GM23338 (cell line): ENCODE measurements around the gene PLXNA2. TPM values are rescaled to one million over a fixed set of nuclear protein-coding genes. Genes with fewer than 3 reads are reported as not detected.

Experiments used
- ATAC-seq: fragments of 200-7000 bp; cut with Tn5 transposase; 3 replicates; pipeline ENCODE4 v1.9.1; 2020
- DNase-seq: peaks from one replicate; pipeline ENCODE4 v3.0.0-alpha.2; 2015; ENCODE audit warnings: low spot score
- H2AFZ ChIP-seq: fragments of 200-600 bp; sonication (generic); 2 replicates; pipeline ENCODE4 v1.8.0; 2016; ENCODE audit warnings: antibody characterized with exemption, mild to moderate bottlenecking, moderate library complexity
- H3F3A ChIP-seq: fragments of 200-600 bp; sonication (generic); replicated peaks from 2 replicates; pipeline ENCODE4 v1.8.0; 2017; ENCODE audit warnings: antibody characterized with exemption, mixed run types, low read depth
- H3K27ac ChIP-seq: fragments of 200-600 bp; sonication (generic); 2 replicates; pipeline ENCODE4 v1.6.1; 2016; ENCODE audit warnings: low read depth
- H3K27me3 ChIP-seq: fragments of 200-600 bp; sonication (generic); 2 replicates; pipeline ENCODE4 v1.8.0; 2016; ENCODE audit warnings: mild to moderate bottlenecking, mixed run types, moderate library complexity; ENCODE audit not compliant: insufficient read depth
- H3K36me3 ChIP-seq: fragments of 200-600 bp; sonication (generic); 2 replicates; pipeline ENCODE4 v1.8.0; 2016; ENCODE audit warnings: mild to moderate bottlenecking; ENCODE audit not compliant: insufficient read depth
- H3K4me1 ChIP-seq: fragments of 200-600 bp; sonication (generic); 2 replicates; pipeline ENCODE4 v1.8.0; 2016; ENCODE audit warnings: mild to moderate bottlenecking, moderate library complexity; ENCODE audit not compliant: insufficient read depth
- H3K4me2 ChIP-seq: fragments of 200-600 bp; sonication (generic); 2 replicates; pipeline ENCODE4 v1.7.1; 2017; ENCODE audit warnings: mixed run types
- H3K4me3 ChIP-seq: fragments of 200-600 bp; sonication (generic); 2 replicates; pipeline ENCODE4 v1.6.1; 2016; ENCODE audit warnings: mixed run types
- H3K79me2 ChIP-seq: fragments of 200-600 bp; sonication (generic); replicated peaks from 2 replicates; pipeline ENCODE4 v1.8.0; 2017; ENCODE audit warnings: mild to moderate bottlenecking; ENCODE audit not compliant: insufficient read depth
- H3K9me2 ChIP-seq: fragments of 200-600 bp; sonication (generic); 2 replicates; pipeline ENCODE4 v1.8.0; 2017; ENCODE audit not compliant: insufficient read depth
- H4K20me1 ChIP-seq: fragments of 200-600 bp; sonication (generic); replicated peaks from 2 replicates; pipeline ENCODE4 v1.8.0; 2017; ENCODE audit warnings: mild to moderate bottlenecking; ENCODE audit not compliant: insufficient read depth
- H3K27ac Mint-ChIP-seq: 2 replicates; pipeline ENCODE4 v1.8.0; 2020; ENCODE audit warnings: inconsistent platforms, mild to moderate bottlenecking, moderate library complexity, mixed read lengths
- H3K27me3 Mint-ChIP-seq: 3 replicates; pipeline ENCODE4 v1.8.0; 2022; ENCODE audit warnings: low read depth, mild to moderate bottlenecking, moderate library complexity, mixed read lengths, inconsistent platforms; ENCODE audit not compliant: insufficient read depth, poor library complexity
- H3K36me3 Mint-ChIP-seq: 3 replicates; pipeline ENCODE4 v1.8.0; 2021; ENCODE audit warnings: low read depth, mild to moderate bottlenecking, inconsistent platforms, moderate library complexity, mixed read lengths
- H3K4me1 Mint-ChIP-seq: 3 replicates; pipeline ENCODE4 v1.8.0; 2020; ENCODE audit warnings: mild to moderate bottlenecking, inconsistent platforms, mixed read lengths
- H3K4me3 Mint-ChIP-seq: 3 replicates; pipeline ENCODE4 v1.8.0; 2021; ENCODE audit warnings: moderate library complexity, mild to moderate bottlenecking, inconsistent platforms, mixed read lengths
- H3K9me3 Mint-ChIP-seq: 3 replicates; pipeline ENCODE4 v1.8.0; 2020; ENCODE audit warnings: moderate library complexity, mild to moderate bottlenecking, inconsistent platforms, mixed read lengths
- ETS1 ChIP-seq: IDR thresholded peaks from 2 replicates; pipeline ENCODE4 v1.6.1; 2016; ENCODE audit warnings: antibody characterized with exemption
- JUNB ChIP-seq: IDR thresholded peaks from one replicate; pipeline ENCODE4 v1.6.1; 2016; ENCODE audit warnings: antibody characterized with exemption; ENCODE audit not compliant: unreplicated experiment
- STAT1 ChIP-seq: IDR thresholded peaks from one replicate; pipeline ENCODE4 v1.6.1; 2016; ENCODE audit warnings: antibody characterized with exemption; ENCODE audit not compliant: unreplicated experiment
- ZNF331 ChIP-seq: fragments of 250-450 bp; sonication (Bioruptor Pico); IDR thresholded peaks from 2 replicates; pipeline ENCODE4 v1.5.0; 2020; ENCODE audit warnings: low read depth, mild to moderate bottlenecking, moderate library complexity
- ZNF462 ChIP-seq: fragments of 250-450 bp; sonication (Bioruptor Pico); IDR thresholded peaks from 2 replicates; pipeline ENCODE4 v1.5.0; 2020; ENCODE audit warnings: mild to moderate bottlenecking, moderate library complexity
- polyA plus RNA-seq: library from polyadenylated mRNA; unstranded; fragments of >200 nt; fragmentation: Nextera tagmentation; extraction: Ambion mirVana; gene quantifications from 2 replicates; pipeline ENCODE4 v1.2.1, GENCODE V29; 2016
- total RNA-seq: library from RNA; depleted of rRNA; stranded (reverse); fragments of >200 nt; shearing (Covaris generic); gene quantifications from 2 replicates; pipeline ENCODE4 v1.2.3, GENCODE V29; 2014
- TF ChIP-seq, protein P1 (sequence below), 2 experiments: fragments of 200-600 bp in 1 of 2; sonication (generic) in 1 of 2; conservative IDR thresholded peaks; 2 replicates each; pipeline versions ENCODE4 v1.5.1 to v1.6.1; 2016 to 2017; ENCODE audit warnings: antibody characterized with exemption in 2 of 2, low read depth in 2 of 2, mild to moderate bottlenecking in 2 of 2, moderate library complexity in 1 of 2

The PLXNA2 gene
- total and polyA plus RNA-seq, 2 experiments from 2014 or later: 0.40 to 1.8 TPM

DNA sequence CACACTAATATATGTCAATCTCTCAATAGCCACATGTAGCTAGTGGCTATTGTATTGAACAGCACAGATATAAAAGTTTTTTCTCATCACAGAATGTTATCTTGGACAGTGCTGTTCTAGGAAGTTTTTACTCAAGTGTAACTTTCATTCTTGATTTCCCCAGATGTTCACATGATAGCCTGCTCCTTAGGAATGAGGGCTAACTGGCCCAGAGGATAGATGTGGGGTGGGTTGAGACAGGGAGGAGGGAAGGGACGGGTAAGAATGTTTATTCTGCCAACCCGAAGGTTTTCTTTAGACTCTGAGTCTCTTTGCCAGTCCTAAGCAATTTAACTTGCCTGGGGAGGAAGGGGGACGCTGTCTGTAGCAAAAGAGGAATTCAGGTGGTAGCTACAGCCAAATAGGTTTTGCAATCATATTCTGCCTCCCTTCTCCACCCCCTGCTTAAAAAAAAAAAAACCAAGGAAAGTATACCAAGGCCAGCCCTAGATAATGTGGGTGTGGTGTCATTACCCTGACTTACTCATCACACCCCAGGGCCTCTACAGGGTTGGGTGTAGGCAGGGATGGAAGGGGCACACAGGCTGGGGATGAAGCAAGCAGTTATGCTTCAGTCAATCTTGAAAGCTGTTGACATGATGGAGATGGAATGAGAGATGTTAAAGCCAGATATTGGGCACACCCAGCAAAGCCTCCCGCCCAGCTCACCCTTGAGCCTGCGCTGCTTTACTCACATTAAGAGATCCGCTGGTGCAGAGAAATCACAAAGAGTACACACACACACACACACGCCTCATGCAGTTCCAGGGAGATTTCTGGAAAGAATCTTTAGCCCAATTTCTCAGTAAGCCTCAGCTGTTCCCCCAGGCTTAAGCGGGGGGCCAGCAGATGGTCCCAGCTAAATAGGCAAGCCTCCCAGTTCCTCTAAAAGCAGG lies 59.9 kb downstream of the PLXNA2 start:
- H3F3A ChIP-seq: no peaks in the 10 kb centered on the region
- TF ChIP-seq, protein P1, sequence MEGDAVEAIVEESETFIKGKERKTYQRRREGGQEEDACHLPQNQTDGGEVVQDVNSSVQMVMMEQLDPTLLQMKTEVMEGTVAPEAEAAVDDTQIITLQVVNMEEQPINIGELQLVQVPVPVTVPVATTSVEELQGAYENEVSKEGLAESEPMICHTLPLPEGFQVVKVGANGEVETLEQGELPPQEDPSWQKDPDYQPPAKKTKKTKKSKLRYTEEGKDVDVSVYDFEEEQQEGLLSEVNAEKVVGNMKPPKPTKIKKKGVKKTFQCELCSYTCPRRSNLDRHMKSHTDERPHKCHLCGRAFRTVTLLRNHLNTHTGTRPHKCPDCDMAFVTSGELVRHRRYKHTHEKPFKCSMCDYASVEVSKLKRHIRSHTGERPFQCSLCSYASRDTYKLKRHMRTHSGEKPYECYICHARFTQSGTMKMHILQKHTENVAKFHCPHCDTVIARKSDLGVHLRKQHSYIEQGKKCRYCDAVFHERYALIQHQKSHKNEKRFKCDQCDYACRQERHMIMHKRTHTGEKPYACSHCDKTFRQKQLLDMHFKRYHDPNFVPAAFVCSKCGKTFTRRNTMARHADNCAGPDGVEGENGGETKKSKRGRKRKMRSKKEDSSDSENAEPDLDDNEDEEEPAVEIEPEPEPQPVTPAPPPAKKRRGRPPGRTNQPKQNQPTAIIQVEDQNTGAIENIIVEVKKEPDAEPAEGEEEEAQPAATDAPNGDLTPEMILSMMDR (conservative IDR thresholded peaks at IDR 0.05; ENCODE audit: low read depth in 2 of 2): no peak
- TF ChIP-seq ETS1: no peak
- no peak for TF ChIP-seq JUNB
- no peak for TF ChIP-seq STAT1
- no peak for TF ChIP-seq ZNF462
- no peak for TF ChIP-seq ZNF331 (CRISPR knock-in tag)
- Mint-ChIP-seq H3K27ac (no peak overlapping the region), H3K9me3 (no peaks in the 10 kb centered on the region; the same call in 2 of the 3 replicates), H3K36me3 (no peaks in the 10 kb centered on the region), H3K27me3 (no peaks in the 10 kb centered on the region), H3K4me1 (peaks cover 27% of the 10 kb centered on the region), H3K4me3 (no peak overlapping the region)
- DNase-seq (no peak), ATAC-seq (no peak)
- no peaks in the 10 kb centered on the region for H3K27me3 ChIP-seq
- H3K4me3 ChIP-seq: no peak overlapping the region
- H2AFZ ChIP-seq: no peak overlapping the region
- H3K79me2 ChIP-seq: no peaks in the 10 kb centered on the region
- H3K9me2 ChIP-seq: no peaks in the 10 kb centered on the region
- no peaks in the 10 kb centered on the region for H4K20me1 ChIP-seq
- no peaks in the 10 kb centered on the region for H3K36me3 ChIP-seq
- no peak overlapping the region for H3K27ac ChIP-seq
- H3K4me1 ChIP-seq: peaks cover 9% of the 10 kb centered on the region; the same call in 1 of the 2 replicates
- no peak overlapping the region for H3K4me2 ChIP-seq
